Nephron progenitor cell (in vitro differentiated cells): ENCODE data around the gene GNB5.
A peak's percentile ranks its signal among the peaks of the same experiment; 100 is the strongest.

Source experiments
- DNase-seq: peaks from one replicate; pipeline ENCODE4 v3.0.0; 2021
- H3K27ac Mint-ChIP-seq: 2 replicates; pipeline ENCODE4 v1.8.0; 2021; ENCODE audit warnings: mild to moderate bottlenecking, moderate library complexity, mixed read lengths
- H3K27me3 Mint-ChIP-seq: 2 replicates; pipeline ENCODE4 v1.8.0; 2021; ENCODE audit warnings: mild to moderate bottlenecking, low read depth, mixed read lengths; ENCODE audit not compliant: poor library complexity
- H3K36me3 Mint-ChIP-seq: 2 replicates; pipeline ENCODE4 v1.8.0; 2021; ENCODE audit warnings: low read depth, mixed read lengths
- H3K4me1 Mint-ChIP-seq: 2 replicates; pipeline ENCODE4 v1.8.0; 2021; ENCODE audit warnings: mixed read lengths
- H3K4me3 Mint-ChIP-seq: 2 replicates; pipeline ENCODE4 v1.8.0; 2021; ENCODE audit warnings: mild to moderate bottlenecking, moderate library complexity, mixed read lengths
- H3K9me3 Mint-ChIP-seq: 2 replicates; pipeline ENCODE4 v1.8.0; 2021; ENCODE audit warnings: mild to moderate bottlenecking, moderate library complexity, mixed read lengths
- CTCF ChIP-seq: fragments of 200-600 bp; sonication (generic); IDR thresholded peaks from 2 replicates; pipeline ENCODE4 v1.5.0; 2021; ENCODE audit warnings: antibody characterized with exemption

Gene GNB5

GRCh38 chr15:52193321-52193720 lies 2.1 kb upstream of the GNB5 start:
- H3K9me3 Mint-ChIP-seq: no peaks in the 10 kb centered on the region
- no peak for TF ChIP-seq CTCF
- no peak overlapping the region for H3K4me3 Mint-ChIP-seq
- peak overlapping the region; percentile 75 for H3K27ac Mint-ChIP-seq
- no peaks in the 10 kb centered on the region for H3K36me3 Mint-ChIP-seq
- no peaks in the 10 kb centered on the region for H3K27me3 Mint-ChIP-seq
- DNase-seq: no peak
- H3K4me1 Mint-ChIP-seq: no peaks in the 10 kb centered on the region

- no peaks in the 10 kb centered on the region for H3K4me1 Mint-ChIP-seq
- no peaks in the 10 kb centered on the region for H3K9me3 Mint-ChIP-seq
- no peak overlapping the region for H3K27ac Mint-ChIP-seq
- no peaks in the 10 kb centered on the region for H3K36me3 Mint-ChIP-seq
- no peak overlapping the region for H3K4me3 Mint-ChIP-seq
- DNase-seq: no peak
- H3K27me3 Mint-ChIP-seq: peaks cover 15% of the 10 kb centered on the region
- no peak for TF ChIP-seq CTCF
These were observed 4.3 kb downstream of the GNB5 start for GRCh38 chr15:52186651-52187486.

GRCh38 chr15:52185151-52185561 lies 6.0 kb downstream of the GNB5 start:
- Mint-ChIP-seq H3K27ac (no peak overlapping the region), H3K36me3 (no peaks in the 10 kb centered on the region), H3K4me1 (peaks cover 8% of the 10 kb centered on the region), H3K4me3 (no peak overlapping the region), H3K27me3 (peaks cover 32% of the 10 kb centered on the region), H3K9me3 (no peaks in the 10 kb centered on the region)
- no peak for TF ChIP-seq CTCF
- DNase-seq: no peak

GRCh38 chr15:52184721-52185120 lies 6.5 kb downstream of the GNB5 start:
- Mint-ChIP-seq H3K4me1 (peaks cover 8% of the 10 kb centered on the region), H3K36me3 (no peaks in the 10 kb centered on the region), H3K27ac (no peak overlapping the region), H3K9me3 (no peaks in the 10 kb centered on the region), H3K4me3 (no peak overlapping the region), H3K27me3 (peaks cover 35% of the 10 kb centered on the region)
- no peak for DNase-seq
- TF ChIP-seq CTCF: no peak

GRCh38 chr15:52183562-52184173 lies 7.5 kb downstream of the GNB5 start:
- DNase-seq: peak; percentile 59
- Mint-ChIP-seq H3K27ac (no peak overlapping the region), H3K4me3 (no peak overlapping the region), H3K36me3 (no peaks in the 10 kb centered on the region), H3K9me3 (no peaks in the 10 kb centered on the region), H3K4me1 (peaks cover 14% of the 10 kb centered on the region), H3K27me3 (peaks cover 41% of the 10 kb centered on the region)
- peak; percentile 73 for TF ChIP-seq CTCF
